GM18861 (cell line): ENCODE measurements around the gene APOA1.

Source experiments
- ATAC-seq: cut with Tn5 transposase; IDR thresholded peaks from one replicate; pipeline ENCODE4 v1.9.1; 2021; ENCODE audit not compliant: unreplicated experiment

Gene APOA1

DNA sequence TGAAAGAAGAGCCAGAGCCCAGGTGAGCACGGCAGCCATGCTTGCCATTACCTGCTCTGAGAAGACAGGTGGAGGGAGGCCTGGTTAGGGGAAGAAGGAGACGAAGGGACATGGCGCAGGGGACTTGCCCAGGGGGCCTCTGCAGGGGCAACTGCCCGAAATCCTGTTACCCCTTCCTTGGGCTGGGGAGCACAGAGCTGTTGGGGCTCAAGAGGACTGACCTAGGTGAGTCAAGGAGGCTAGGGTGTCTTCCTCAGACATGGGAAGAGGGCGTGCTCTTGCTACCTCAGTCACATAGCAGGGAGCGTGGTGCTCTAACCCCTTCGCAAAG, 45.6 kb downstream of the APOA1 start, which contains the start of gene APOA5:
APOA5 (minus strand) TSS at position 67 of the 331 bp plus-strand sequence; CDS start at position 48, 19 bp downstream.
- no peak for ATAC-seq

DNA sequence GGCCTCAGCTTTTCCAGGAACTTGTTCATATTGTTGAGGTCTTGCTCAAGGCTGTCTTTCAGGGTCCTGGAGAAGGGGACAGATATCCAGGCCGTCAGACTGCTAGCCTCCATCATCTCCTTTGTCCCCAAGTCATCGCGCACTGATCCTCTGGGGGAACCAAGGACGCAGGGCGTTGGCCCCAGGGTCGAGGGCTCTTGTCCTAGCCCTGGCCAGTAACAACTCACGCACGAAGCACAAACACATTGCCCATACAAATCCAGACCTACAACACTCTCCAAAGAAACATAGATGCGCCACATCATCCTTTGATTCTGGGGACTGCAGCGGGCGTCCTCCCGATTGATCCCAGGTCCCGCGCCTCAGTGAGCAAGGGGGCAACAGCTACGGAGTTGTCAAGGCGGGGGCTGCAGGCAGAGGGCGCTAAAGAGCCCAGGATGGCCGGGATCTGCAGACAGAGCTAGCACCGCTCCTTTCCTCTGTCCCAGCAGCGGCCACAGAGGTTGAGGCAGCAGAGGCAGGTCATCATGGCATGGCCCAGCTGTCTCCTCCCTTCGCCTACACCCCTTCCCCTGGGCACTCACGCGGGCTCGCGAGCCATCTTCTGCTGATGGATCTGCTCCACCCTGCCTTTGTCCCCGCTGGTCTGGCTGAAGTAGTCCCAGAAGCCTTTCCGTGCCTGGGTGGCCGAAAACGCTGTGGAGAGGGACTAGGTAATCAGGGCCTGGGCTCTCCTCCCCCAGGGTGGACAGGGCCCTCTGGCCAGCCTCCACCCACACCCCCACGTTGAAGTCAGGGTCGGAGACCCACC, 46.2 kb downstream of the APOA1 start:
- no peak for ATAC-seq

DNA sequence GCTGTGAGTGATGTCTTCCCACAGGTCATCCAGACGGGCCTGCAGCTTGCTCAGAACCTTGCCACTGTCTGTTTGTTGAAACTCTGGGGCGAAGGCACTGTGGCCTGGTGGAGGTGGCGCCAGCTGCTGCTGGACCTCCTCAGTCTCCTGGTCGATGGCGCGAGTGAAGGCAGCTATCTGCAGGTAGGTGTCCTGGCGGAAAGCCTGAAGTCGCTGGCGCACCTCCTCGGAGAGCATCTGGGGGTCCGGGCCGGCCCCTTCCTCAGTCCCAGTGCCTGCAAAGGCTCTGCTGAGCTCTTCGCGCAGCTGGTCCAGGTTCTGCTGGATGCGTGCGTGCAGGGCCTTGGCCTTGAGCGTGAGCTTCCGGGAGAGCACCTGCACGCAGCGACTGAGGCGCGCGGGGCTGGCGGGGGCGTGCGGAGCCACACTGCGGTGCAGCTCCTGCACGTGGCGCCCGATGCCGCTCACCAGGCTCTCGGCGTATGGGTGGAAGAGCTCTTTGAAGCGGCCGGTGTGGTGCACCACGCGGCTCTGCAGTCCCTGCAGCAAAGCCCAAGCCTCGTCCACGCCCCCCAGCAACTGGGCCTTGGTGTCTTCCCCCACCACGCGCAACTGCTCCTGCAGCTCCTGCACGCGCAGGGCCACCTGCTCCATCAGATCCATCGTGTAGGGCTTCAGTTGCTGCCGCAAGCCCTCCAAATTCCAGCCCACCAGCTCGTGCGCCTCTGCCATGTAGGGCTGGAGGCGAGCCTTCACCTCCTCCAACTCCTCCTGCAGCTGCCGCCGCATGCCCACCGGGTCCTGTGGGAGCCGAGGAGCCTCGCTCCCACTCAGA, 47.0 kb downstream of the APOA1 start:
- ATAC-seq: no peak

DNA sequence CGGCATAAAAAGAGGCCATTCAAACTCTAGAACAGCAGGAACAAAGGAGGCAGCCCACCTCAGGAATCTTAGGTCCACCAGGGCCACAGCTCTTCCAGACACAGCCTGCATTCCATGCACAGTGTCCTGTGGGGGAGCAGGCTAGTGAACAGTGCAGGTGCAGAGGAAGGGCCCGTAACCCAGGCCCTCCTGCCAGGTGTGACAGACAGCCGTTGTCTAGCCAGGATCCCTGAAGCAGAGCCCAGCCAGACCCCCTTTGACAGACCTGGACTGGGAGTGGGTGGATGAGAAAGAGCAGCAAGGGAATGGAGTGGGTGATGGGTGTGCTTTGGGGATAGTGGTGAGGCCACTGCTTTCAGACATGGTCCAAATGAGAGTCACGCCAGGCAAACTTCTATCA, 48.4 kb downstream of the APOA1 start:
- ATAC-seq: no peak

DNA sequence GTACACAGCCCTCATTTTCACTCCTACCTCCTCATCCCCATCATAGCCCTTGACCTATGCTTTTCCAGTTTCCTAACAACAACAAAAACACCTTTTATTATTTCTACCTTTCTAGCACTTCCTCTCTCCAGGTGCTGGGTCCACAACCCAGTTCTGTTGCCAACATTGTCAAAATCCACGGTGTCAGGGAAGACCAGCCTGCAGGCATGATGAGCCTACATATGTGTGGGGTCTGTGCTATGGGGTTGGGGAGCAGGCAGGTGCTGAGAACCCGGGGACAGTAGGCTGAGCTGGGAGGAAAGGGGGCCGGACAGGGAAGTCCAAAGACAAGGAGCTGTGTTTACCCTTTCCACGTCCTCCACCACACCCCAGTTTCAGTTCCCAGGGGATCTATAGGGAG, 48.9 kb downstream of the APOA1 start:
- ATAC-seq: no peak

DNA sequence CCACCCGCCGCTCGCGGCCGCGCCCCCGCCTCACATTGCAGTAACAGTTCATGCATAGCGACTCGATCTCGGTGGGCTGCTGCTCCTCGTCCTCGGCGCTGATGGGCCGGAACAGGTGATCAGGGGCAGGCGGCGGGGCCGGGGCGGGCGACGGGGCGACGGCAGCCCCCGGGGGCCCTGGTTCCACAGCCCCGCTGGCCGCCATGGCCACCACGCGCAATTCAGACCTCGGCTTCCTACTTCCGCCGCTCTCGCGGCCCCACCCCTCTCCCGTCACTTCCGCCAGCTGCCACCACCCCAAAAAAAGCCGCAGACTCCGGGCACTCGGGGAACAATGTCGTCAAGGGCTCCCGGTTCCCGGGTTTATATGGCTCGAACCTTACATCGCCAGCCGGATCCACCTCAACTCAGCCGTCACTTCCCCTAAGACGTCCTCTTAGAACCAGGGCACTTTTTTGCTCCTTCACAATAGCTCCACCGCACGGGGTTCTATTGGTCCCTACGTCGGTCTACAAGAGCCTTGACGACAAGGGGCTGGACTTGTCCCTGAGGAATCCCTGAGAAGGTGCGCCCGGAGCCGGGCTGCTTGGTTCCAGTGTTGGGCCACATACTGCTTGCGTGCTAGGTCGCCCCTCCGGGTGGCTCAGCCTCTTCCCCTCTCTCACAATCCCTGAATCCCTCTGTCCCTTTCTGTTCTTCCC, 49.5 kb downstream of the APOA1 start, which contains the start of gene ZPR1:
ZPR1 (minus strand) TSS at position 238 of the 701 bp plus-strand sequence; CDS start at position 205, 33 bp downstream.
- peak; percentile 66 for ATAC-seq

DNA sequence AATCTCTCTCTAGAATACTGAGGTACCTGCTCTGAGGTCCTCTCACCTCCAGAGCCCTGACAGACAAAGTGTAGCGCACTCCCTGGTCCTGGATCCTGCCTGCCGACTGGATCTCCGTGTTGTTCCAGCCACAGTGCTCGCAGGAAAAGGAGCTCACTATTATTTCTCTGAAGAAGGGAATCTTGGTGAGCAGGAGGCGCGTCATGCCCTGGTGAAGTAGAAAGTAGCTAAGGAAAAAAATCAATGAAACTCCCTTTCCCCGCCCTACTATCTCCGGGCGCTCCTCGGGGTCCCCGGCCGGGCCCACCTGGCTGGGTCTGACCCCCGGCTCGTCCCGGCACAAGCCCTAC, 50.0 kb downstream of the APOA1 start:
- ATAC-seq: no peak

DNA sequence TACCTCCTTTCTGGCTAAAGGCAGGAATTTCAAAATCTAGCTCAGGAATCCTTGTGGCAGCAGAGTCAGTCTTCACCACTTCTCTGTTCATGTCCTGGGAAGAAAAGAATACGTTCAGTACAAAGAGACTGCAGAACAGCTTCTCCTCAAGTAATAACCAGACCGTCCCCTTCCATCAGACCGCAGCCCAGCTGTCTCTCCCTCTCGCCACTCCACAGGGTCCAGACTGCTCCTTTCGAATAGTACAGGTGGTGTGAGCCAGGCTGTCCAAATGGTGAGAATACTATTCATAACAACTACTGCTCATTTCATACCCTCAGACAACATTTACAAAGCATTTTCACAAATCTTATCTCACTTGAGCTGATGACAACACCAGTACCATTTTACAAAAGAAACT, 50.5 kb downstream of the APOA1 start:
- ATAC-seq: no peak

GRCh38 chr11:116786326-116786725, 51.1 kb downstream of the APOA1 start:
- no peak for ATAC-seq
